Measurements from ENCODE around the gene LPCAT3. TPM values are rescaled to one million over a fixed set of nuclear protein-coding genes. Genes with fewer than 3 reads are reported as not detected.
A peak's percentile ranks its signal among the peaks of the same experiment; 100 is the strongest.

Gene LPCAT3
- total and polyA plus RNA-seq, 2 of the 4 experiments (the other 2 are of a cell fraction) = 7.0 to 18.6 TPM

- TF ChIP-seq MXI1 (IDR thresholded peaks at IDR 0.05; ENCODE audit: borderline replicate concordance, low read depth, low read length) = no peak
- TF ChIP-seq FOS (IDR thresholded peaks at IDR 0.05; ENCODE audit: low read depth, low read length) = no peak
- TF ChIP-seq CEBPB (IDR thresholded peaks at IDR 0.05; ENCODE audit: low read depth, low read length) = no peak
- TF ChIP-seq NFE2L2 (IDR thresholded peaks at IDR 0.05; ENCODE audit: low read depth, low read length) = no peak
- TF ChIP-seq BHLHE40 (IDR thresholded peaks at IDR 0.05; ENCODE audit: low read depth, low read length) = no peak
- TF ChIP-seq MAZ (IDR thresholded peaks at IDR 0.05; ENCODE audit: borderline replicate concordance, low read depth, low read length) = no peak
- TF ChIP-seq RAD21 (IDR thresholded peaks at IDR 0.05; ENCODE audit: low read length) = no peak
- TF ChIP-seq RFX5 (IDR thresholded peaks at IDR 0.05; ENCODE audit: low read depth, low read length) = no peak
- no peak for TF ChIP-seq CTCF (conservative IDR thresholded peaks at IDR 0.05; ENCODE audit: low read depth, low read length)
- TF ChIP-seq SMC3 (IDR thresholded peaks at IDR 0.05; ENCODE audit: low read depth, low read length) = no peak
- TF ChIP-seq RCOR1 (IDR thresholded peaks at IDR 0.05; ENCODE audit: insufficient replicate concordance, low read length) = no peak
- no peak for TF ChIP-seq MAFK (IDR thresholded peaks at IDR 0.05; ENCODE audit: low read depth, low read length)
- TF ChIP-seq POLR2A (IDR thresholded peaks at IDR 0.05; ENCODE audit: low read depth, low read length) = no peak
- TF ChIP-seq USF2 (IDR thresholded peaks at IDR 0.05; ENCODE audit: low read depth, low read length) = no peak
- TF ChIP-seq ELK1 (IDR thresholded peaks at IDR 0.05; ENCODE audit: borderline replicate concordance, low read depth, low read length) = no peak
- Histone ChIP-seq H2BK20ac (ENCODE audit: low read depth, low read length) (no peak overlapping the region), H3K14ac (replicated peaks; ENCODE audit: low read depth, low read length) (no peak overlapping the region), H2BK5ac (ENCODE audit: low read depth, low read length, poor library complexity, severe bottlenecking) (no peak overlapping the region), H3K4me1 (ENCODE audit: control insufficient read depth, insufficient read depth, low read length) (peaks cover 5% of the 10 kb centered on the region; the same call in 1 of the 2 replicates), H3K27ac (ENCODE audit: insufficient read depth, low read length) (no peak overlapping the region), H3K4me3 (ENCODE audit: insufficient read depth, low read depth, low read length) (no peak overlapping the region), H3K56ac (ENCODE audit: extremely low read depth, insufficient read depth, low read length) (no peak overlapping the region), H2BK120ac (ENCODE audit: low read depth, low read length) (no peak overlapping the region), H3K36me3 (ENCODE audit: control insufficient read depth, insufficient read depth, low read length) (no peaks in the 10 kb centered on the region; the same call in 1 of the 2 replicates), H2BK15ac (ENCODE audit: low read depth, low read length) (no peak overlapping the region), H4K5ac (ENCODE audit: low read depth, low read length) (no peak overlapping the region), H4K20me1 (ENCODE audit: insufficient read depth, low read length) (no peaks in the 10 kb centered on the region), H2AK9ac (replicated peaks; ENCODE audit: low read depth, low read length, poor library complexity) (no peak overlapping the region), H3K4me2 (ENCODE audit: low read depth, low read length) (peak overlapping the region; percentile 93), H3K9ac (ENCODE audit: low read depth, low read length) (no peak overlapping the region), H4K91ac (ENCODE audit: insufficient read depth, low read depth, low read length) (no peak overlapping the region), H2AK5ac (ENCODE audit: low read depth, low read length) (no peak overlapping the region), H4K8ac (ENCODE audit: low read depth in 2 of 2, low read length in 2 of 2) (no peak overlapping the region), H2AFZ (replicated peaks; ENCODE audit: low read length, poor library complexity) (no peak overlapping the region), H3K23ac (ENCODE audit: low read depth, low read length) (no peak overlapping the region), H3K18ac (ENCODE audit: low read depth, low read length) (no peak overlapping the region), H3K9me1 (ENCODE audit: insufficient read depth, low read length) (no peaks in the 10 kb centered on the region; the same call in 1 of the 2 replicates), H3K9me3 (ENCODE audit: control insufficient read depth, insufficient read depth, low read length) (no peaks in the 10 kb centered on the region), H3K27me3 (ENCODE audit: control insufficient read depth, insufficient read depth, low read length) (no peaks in the 10 kb centered on the region), H3K79me1 (ENCODE audit: low read depth in 1 of 2, low read length in 2 of 2) (peaks cover 0 to 22% of the 10 kb centered on the region in 2 experiments), H3K4ac (ENCODE audit: low read depth, low read length) (no peak overlapping the region)
- no TSS peak for BruUV-seq (replicated peaks)
- dilution Hi-C loops (cut with HindIII; ENCODE audit: low sequenced_read_pairs, unreplicated experiment) (no loop called here), in situ Hi-C loops (cut with MboI; ENCODE audit: low sequenced_read_pairs) (no loop called here), intact Hi-C loops (cut with micrococcal nuclease) (no loop called here)
- ATAC-seq (ENCODE audit: low read depth) (no peak), DNase-seq (no peak)
- CTCF ChIA-PET = no interaction called here
- WGBS, 2 experiments (ENCODE audit: extremely low coverage in 2 of 2, insufficient read length in 1 of 2) = no CpG with 5 or more reads among the region's 6 CpGs
- POLR2A ChIA-PET (ENCODE audit: unreplicated experiment) = no interaction called here
Observed at GRCh38 chr12:7016958-7017571, 1.2 kb downstream of the LPCAT3 start.

Measured in IMR-90 (cell line).